Activated CD4-positive, alpha-beta T cell treated with anti-CD3 and anti-CD28 coated beads, Interleukin-2, amount 50 U/mL, for 1 hour (primary cell): Measurements from ENCODE around the gene ZNF423.

Source experiments
- DNase-seq: peaks from one replicate; pipeline ENCODE4 v3.0.0-alpha.2; 2020

ZNF423 gene

GRCh38 chr16:49869731-49870130 lies 13.8 kb upstream of the ZNF423 start:
- no peak for DNase-seq

GRCh38 chr16:49867796-49868668 lies 12.1 kb upstream of the ZNF423 start:
- DNase-seq, result no peak

- DNase-seq, result no peak
Measured at GRCh38 chr16:49867234-49867633, 11.3 kb upstream of the ZNF423 start.

GRCh38 chr16:49866595-49867071 lies 10.7 kb upstream of the ZNF423 start:
- DNase-seq, result no peak

GRCh38 chr16:49862694-49863093 lies 6.8 kb upstream of the ZNF423 start:
- DNase-seq, result no peak

GRCh38 chr16:49861299-49861698 lies 5.4 kb upstream of the ZNF423 start:
- DNase-seq, result no peak

GRCh38 chr16:49860593-49860992 lies 4.7 kb upstream of the ZNF423 start:
- DNase-seq, result no peak

- no peak for DNase-seq
Measured at GRCh38 chr16:49859125-49859811, 3.4 kb upstream of the ZNF423 start.

- DNase-seq, result no peak
Measured at GRCh38 chr16:49858200-49859124, 2.5 kb upstream of the ZNF423 start.

GRCh38 chr16:49857423-49858181 lies 1.7 kb upstream of the ZNF423 start:
- peak; percentile 36 for DNase-seq

GRCh38 chr16:49856672-49857330 lies 889 bp upstream of the ZNF423 start:
- DNase-seq, result no peak

- peak; percentile 58 for DNase-seq
Measured at GRCh38 chr16:49855280-49855821, 561 bp downstream of the ZNF423 start.

GRCh38 chr16:49854796-49855203 lies 1.1 kb downstream of the ZNF423 start:
- DNase-seq, result no peak

GRCh38 chr16:49854188-49854795 lies 1.6 kb downstream of the ZNF423 start:
- no peak for DNase-seq

GRCh38 chr16:49852279-49852678 lies 3.6 kb downstream of the ZNF423 start:
- DNase-seq, result no peak

- no peak for DNase-seq
Measured at GRCh38 chr16:49851468-49851787, 4.5 kb downstream of the ZNF423 start.

- DNase-seq, result no peak
Measured at GRCh38 chr16:49850558-49851467, 5.1 kb downstream of the ZNF423 start.

GRCh38 chr16:49849754-49850108 lies 6.2 kb downstream of the ZNF423 start:
- DNase-seq, result no peak

- DNase-seq, result no peak
Measured at GRCh38 chr16:49849037-49849753, 6.7 kb downstream of the ZNF423 start.
